ENCODE data around the gene LHX3. TPM values are rescaled to one million over a fixed set of nuclear protein-coding genes. Genes with fewer than 3 reads are reported as not detected.
A peak's percentile ranks its signal among the peaks of the same experiment; 100 is the strongest.

LHX3 gene
- total and polyA plus RNA-seq, 10 of the 15 experiments (the other 5 are each of a cell fraction or from before 2014, with no cell fraction given) = not detected

- intact Hi-C loops (cut with micrococcal nuclease; ENCODE audit: unreplicated experiment) = no loop called here
- DNase-seq (ENCODE audit: low read depth, low spot score) (no peak), FAIRE-seq (no peak), ATAC-seq (no peak)
- Histone ChIP-seq H3K4me3 (no peak overlapping the region), H3K79me2 (ENCODE audit: control insufficient read depth, insufficient read depth, low read length) (no peaks in the 10 kb centered on the region), H3K4me1 (ENCODE audit: control insufficient read depth, insufficient read depth, low read length) (no peaks in the 10 kb centered on the region), H3K9me3 (replicated peaks; ENCODE audit: control insufficient read depth, insufficient read depth, low read length) (no peaks in the 10 kb centered on the region), H3K4me2 (ENCODE audit: control insufficient read depth, insufficient read depth) (no peak overlapping the region), H3K36me3 (ENCODE audit: control insufficient read depth in 2 of 2, insufficient read depth in 2 of 2, low read length in 1 of 2) (no peaks in the 10 kb centered on the region), H3K9ac (ENCODE audit: control insufficient read depth, insufficient read depth, low read length) (no peak overlapping the region), H3K27ac (ENCODE audit: control insufficient read depth, insufficient read depth) (no peak overlapping the region), H4K20me1 (ENCODE audit: control insufficient read depth, insufficient read depth) (no peaks in the 10 kb centered on the region), H3K27me3 (replicated peaks in 1 of 2; ENCODE audit: control insufficient read depth in 2 of 2, insufficient read depth in 2 of 2, low read length in 1 of 2) (peaks cover 0 to 3% of the 10 kb centered on the region in 2 experiments; a peak in 2 of 4 replicates), H2AFZ (ENCODE audit: control insufficient read depth, low read depth, low read length) (no peak overlapping the region)
- SMC1A ChIA-PET (ENCODE audit: uncharacterized antibody, unreplicated experiment) = no interaction called here
- TF ChIP-seq BCL3 (IDR thresholded peaks at IDR 0.05; ENCODE audit: borderline replicate concordance, insufficient read depth, low read depth, low read length, poor library complexity, severe bottlenecking) (peak; percentile 24), ZNF384 (IDR thresholded peaks at IDR 0.05; ENCODE audit: borderline replicate concordance, low read depth, low read length) (no peak), ETV6 (conservative IDR thresholded peaks at IDR 0.05 in 1 of 2, IDR thresholded peaks at IDR 0.05 in 1 of 2; ENCODE audit: borderline replicate concordance in 1 of 2, low read depth in 1 of 2) (no peak)
- CTCF ChIA-PET = no interaction called here
- in situ Hi-C loops (cut with MboI) = no loop called here
- 22% methylated on average over 10 of the region's 10 CpGs for WGBS (ENCODE audit: insufficient coverage, insufficient replicate concordance, low lambda C conversion rate, missing lambda C conversion rate)
- RAD21 ChIA-PET (ENCODE audit: unreplicated experiment) = no interaction called here
- no TSS peak for BruUV-seq (replicated peaks)
- POLR2A ChIA-PET = no interaction called here
These were observed 43.8 kb downstream of the LHX3 start for GRCh38 chr9:136160995-136161610.

- no peaks in the 10 kb centered on the region for H3K36me3 ChIP-seq (ENCODE audit: control insufficient read depth in 2 of 2, insufficient read depth in 2 of 2, low read length in 1 of 2)
- BruUV-seq (replicated peaks) = no TSS peak
- no peak overlapping the region for H3K4me2 ChIP-seq (ENCODE audit: control insufficient read depth, insufficient read depth)
- H2AFZ ChIP-seq (ENCODE audit: control insufficient read depth, low read depth, low read length) = no peak overlapping the region
- SMC1A ChIA-PET (ENCODE audit: uncharacterized antibody, unreplicated experiment) = no interaction called here
- POLR2A ChIA-PET = no interaction called here
- no peaks in the 10 kb centered on the region for H3K79me2 ChIP-seq (ENCODE audit: control insufficient read depth, insufficient read depth, low read length)
- no peak overlapping the region for H3K27ac ChIP-seq (ENCODE audit: control insufficient read depth, insufficient read depth)
- ATAC-seq (no peak), DNase-seq (ENCODE audit: low read depth, low spot score) (no peak), FAIRE-seq (no peak)
- in situ Hi-C loops (cut with MboI) = no loop called here
- CTCF ChIA-PET = no interaction called here
- no peaks in the 10 kb centered on the region for H4K20me1 ChIP-seq (ENCODE audit: control insufficient read depth, insufficient read depth)
- H3K9ac ChIP-seq (ENCODE audit: control insufficient read depth, insufficient read depth, low read length) = no peak overlapping the region
- RAD21 ChIA-PET (ENCODE audit: unreplicated experiment) = no interaction called here
- no peaks in the 10 kb centered on the region for H3K9me3 ChIP-seq (replicated peaks; ENCODE audit: control insufficient read depth, insufficient read depth, low read length)
- WGBS (ENCODE audit: insufficient coverage, insufficient replicate concordance, low lambda C conversion rate, missing lambda C conversion rate) = 34% methylated on average over 10 of the region's 12 CpGs
- H3K27me3 ChIP-seq (replicated peaks in 1 of 2; ENCODE audit: control insufficient read depth in 2 of 2, insufficient read depth in 2 of 2, low read length in 1 of 2) = peaks cover 0 to 3% of the 10 kb centered on the region in 2 experiments; a peak in 2 of 4 replicates
- no peaks in the 10 kb centered on the region for H3K4me1 ChIP-seq (ENCODE audit: control insufficient read depth, insufficient read depth, low read length)
- intact Hi-C loops (cut with micrococcal nuclease; ENCODE audit: unreplicated experiment) = no loop called here
- no peak overlapping the region for H3K4me3 ChIP-seq
- no peak for TF ChIP-seq PAX8 (IDR thresholded peaks at IDR 0.05)
- no peak for TF ChIP-seq HDAC2 (IDR thresholded peaks at IDR 0.05)
- TF ChIP-seq ZNF592 (IDR thresholded peaks at IDR 0.05) = no peak
- no peak for TF ChIP-seq FOXK2 (IDR thresholded peaks at IDR 0.05)
- no peak for TF ChIP-seq SIX5 (IDR thresholded peaks at IDR 0.05; ENCODE audit: low read depth, low read length, severe bottlenecking)
- TF ChIP-seq POU2F2 (IDR thresholded peaks at IDR 0.05; ENCODE audit: borderline replicate concordance, low read depth, low read length) = no peak
- TF ChIP-seq FOS (IDR thresholded peaks at IDR 0.05; ENCODE audit: borderline replicate concordance, extremely low read depth, insufficient read length) = no peak
- no peak for TF ChIP-seq WRNIP1 (IDR thresholded peaks at IDR 0.05; ENCODE audit: borderline replicate concordance, low read depth, low read length)
- TF ChIP-seq GABPA (IDR thresholded peaks at IDR 0.05; ENCODE audit: low read depth) = no peak
These were observed 44.5 kb downstream of the LHX3 start for GRCh38 chr9:136160381-136160841.

Measured in GM12878 (cell line).